ENCODE data around the gene IRF2BP2. TPM values are rescaled to one million over a fixed set of nuclear protein-coding genes. Genes with fewer than 3 reads are reported as not detected.

IRF2BP2 gene
- total and polyA plus RNA-seq, 2 of the 13 experiments (the other 11 are each of a cell fraction or from before 2014, with no cell fraction given), result 140 to 147 TPM

- peak; percentile 33; the same call in 1 of the 2 replicates for TF ChIP-seq KMT2A (CRISPR knock-in tag; IDR thresholded peaks at IDR 0.05)
- no peak for TF ChIP-seq ZNF672 (CRISPR knock-in tag; IDR thresholded peaks at IDR 0.05)
- TF ChIP-seq ZKSCAN5 (CRISPR knock-in tag; IDR thresholded peaks at IDR 0.05), result no peak
- TF ChIP-seq EED (CRISPR knock-in tag; IDR thresholded peaks at IDR 0.05), result no peak
- TF ChIP-seq ZNF788 (CRISPR knock-in tag; IDR thresholded peaks at IDR 0.05; ENCODE audit: borderline replicate concordance), result no peak
- peak; percentile 86 for TF ChIP-seq POLR2AphosphoS2 (IDR thresholded peaks at IDR 0.05; ENCODE audit: low read depth, low read length)
- no peak for TF ChIP-seq SOX6 (IDR thresholded peaks at IDR 0.05)
- TF ChIP-seq SOX6 (CRISPR knock-in tag; IDR thresholded peaks at IDR 0.05), result peak; percentile 93
- TF ChIP-seq SOX13 (IDR thresholded peaks at IDR 0.05), result peak; percentile 82
- peak in 1 of 2 experiments; percentile 94; a peak in 2 of 4 replicates for TF ChIP-seq SOX13 (CRISPR knock-in tag; conservative IDR thresholded peaks at IDR 0.05 in 1 of 2, IDR thresholded peaks at IDR 0.05 in 1 of 2)
- TF ChIP-seq GABPB1 (CRISPR knock-in tag; IDR thresholded peaks at IDR 0.05), result no peak
- no peak for TF ChIP-seq CBFB (CRISPR knock-in tag; IDR thresholded peaks at IDR 0.05)
- TF ChIP-seq, protein P1, sequence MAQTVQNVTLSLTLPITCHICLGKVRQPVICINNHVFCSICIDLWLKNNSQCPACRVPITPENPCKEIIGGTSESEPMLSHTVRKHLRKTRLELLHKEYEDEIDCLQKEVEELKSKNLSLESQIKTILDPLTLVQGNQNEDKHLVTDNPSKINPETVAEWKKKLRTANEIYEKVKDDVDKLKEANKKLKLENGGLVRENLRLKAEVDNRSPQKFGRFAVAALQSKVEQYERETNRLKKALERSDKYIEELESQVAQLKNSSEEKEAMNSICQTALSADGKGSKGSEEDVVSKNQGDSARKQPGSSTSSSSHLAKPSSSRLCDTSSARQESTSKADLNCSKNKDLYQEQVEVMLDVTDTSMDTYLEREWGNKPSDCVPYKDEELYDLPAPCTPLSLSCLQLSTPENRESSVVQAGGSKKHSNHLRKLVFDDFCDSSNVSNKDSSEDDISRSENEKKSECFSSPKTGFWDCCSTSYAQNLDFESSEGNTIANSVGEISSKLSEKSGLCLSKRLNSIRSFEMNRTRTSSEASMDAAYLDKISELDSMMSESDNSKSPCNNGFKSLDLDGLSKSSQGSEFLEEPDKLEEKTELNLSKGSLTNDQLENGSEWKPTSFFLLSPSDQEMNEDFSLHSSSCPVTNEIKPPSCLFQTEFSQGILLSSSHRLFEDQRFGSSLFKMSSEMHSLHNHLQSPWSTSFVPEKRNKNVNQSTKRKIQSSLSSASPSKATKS (CRISPR knock-in tag; IDR thresholded peaks at IDR 0.05), result no peak
- peak; percentile 60; the same call in 1 of the 2 replicates for TF ChIP-seq TARDBP (CRISPR knock-in tag; IDR thresholded peaks at IDR 0.05)
- no peak for TF ChIP-seq ZNF207 (IDR thresholded peaks at IDR 0.05; ENCODE audit: borderline replicate concordance)
- TF ChIP-seq MAFK (conservative IDR thresholded peaks at IDR 0.05 in 1 of 2, IDR thresholded peaks at IDR 0.05 in 1 of 2; ENCODE audit: low read length in 2 of 2), result peak in 1 of 2 experiments; percentile 33; a peak in 3 of 4 replicates
- TF ChIP-seq MED8 (CRISPR knock-in tag; IDR thresholded peaks at IDR 0.05; ENCODE audit: insufficient replicate concordance), result peak; percentile 57
- TF ChIP-seq BHLHE40 (IDR thresholded peaks at IDR 0.05; ENCODE audit: low read length), result no peak
Observed at GRCh38 chr1:234602334-234603220, 7.4 kb downstream of the IRF2BP2 start (continued).

All from HepG2 (cell line).